HEK293 (cell line): ENCODE data around the gene KIAA1210.
A peak's percentile ranks its signal among the peaks of the same experiment; 100 is the strongest.

Source experiments
- CTCF ChIA-PET: fragments of 350-600 bp; formaldehyde crosslinking; extraction: SDS; loops from one replicate; lab custom pipeline; 2021; ENCODE audit warnings: antibody characterized with exemption; lab: Yijun Ruan, JAX
- POLR2A ChIA-PET: fragments of 300-600 bp; formaldehyde crosslinking; extraction: SDS; loops from one replicate; lab custom pipeline; 2020; ENCODE audit warnings: antibody characterized with exemption, inconsistent platforms; lab: Yijun Ruan, JAX
- H3K27ac ChIP-seq: fragments of 200-500 bp; sonication (Bioruptor generic); 2 replicates; pipeline ENCODE4 v1.5.1; 2014; ENCODE audit warnings: low read depth, low read length, control low read depth, inconsistent platforms; ENCODE audit errors: extremely low read depth
- H3K36me3 ChIP-seq, 2 experiments: fragments of 200-500 bp in 1 of 2; sonication (Bioruptor generic) in 1 of 2; 1 replicate in 1 of 2; 2 replicates in 1 of 2; pipeline ENCODE4 v1.5.1; 2014 to 2017; ENCODE audit warnings: inconsistent platforms in 2 of 2, low read length in 2 of 2; ENCODE audit not compliant: control insufficient read depth in 2 of 2, insufficient read depth in 1 of 2
- H3K4me1 ChIP-seq: fragments of 200-500 bp; sonication (Bioruptor generic); 2 replicates; pipeline ENCODE4 v1.5.1; 2014; ENCODE audit warnings: mild to moderate bottlenecking, low read length, inconsistent platforms; ENCODE audit not compliant: control insufficient read depth, insufficient read depth
- H3K4me3 ChIP-seq: 2 replicates; pipeline ENCODE4 v1.5.1; 2011; ENCODE audit warnings: low read depth, mild to moderate bottlenecking, control low read depth, low read length, moderate library complexity
- H3K9me3 ChIP-seq: fragments of 200-500 bp; sonication (Bioruptor generic); 2 replicates; pipeline ENCODE4 v1.5.1; 2014; ENCODE audit warnings: low read depth, low read length, inconsistent platforms; ENCODE audit not compliant: control insufficient read depth, insufficient read depth
- CTCF ChIP-seq: fragments of 450-650 bp; formaldehyde crosslinking; IDR thresholded peaks from 2 replicates; pipeline ENCODE4 v1.5.1; 2016; ENCODE audit warnings: missing biosample characterization, missing genetic modification characterization
- FEZF1 ChIP-seq: fragments of 450-650 bp; formaldehyde crosslinking; IDR thresholded peaks from 2 replicates; pipeline ENCODE4 v1.5.1; 2016; ENCODE audit warnings: missing biosample characterization, missing genetic modification characterization
- KLF10 ChIP-seq: fragments of 450-650 bp; IDR thresholded peaks from 2 replicates; pipeline ENCODE4 v1.5.1; 2018; ENCODE audit warnings: missing biosample characterization, mild to moderate bottlenecking, missing genetic modification characterization
- PRDM1 ChIP-seq: fragments of 450-650 bp; formaldehyde crosslinking; IDR thresholded peaks from 2 replicates; pipeline ENCODE4; 2016; ENCODE audit warnings: missing biosample characterization, missing genetic modification characterization
- REPIN1 ChIP-seq: fragments of 450-650 bp; formaldehyde crosslinking; IDR thresholded peaks from 2 replicates; pipeline ENCODE4 v1.5.1; 2017; ENCODE audit warnings: missing biosample characterization, missing genetic modification characterization, low read depth
- ZBTB26 ChIP-seq: fragments of 450-650 bp; formaldehyde crosslinking; optimal IDR thresholded peaks from 2 replicates; pipeline ENCODE3; 2016; ENCODE audit warnings: missing biosample characterization, mild to moderate bottlenecking, missing genetic modification characterization
- ZBTB7A ChIP-seq: fragments of 450-650 bp; formaldehyde crosslinking; IDR thresholded peaks from 2 replicates; pipeline ENCODE4 v1.5.1; 2016; ENCODE audit warnings: low read depth, missing biosample characterization, missing genetic modification characterization
- ZNF133 ChIP-seq: fragments of 450-650 bp; formaldehyde crosslinking; IDR thresholded peaks from 2 replicates; pipeline ENCODE4 v1.5.1; 2016; ENCODE audit warnings: missing biosample characterization, missing genetic modification characterization
- ZNF155 ChIP-seq: fragments of 450-650 bp; formaldehyde crosslinking; IDR thresholded peaks from 2 replicates; pipeline ENCODE4 v1.5.1; 2016; ENCODE audit warnings: missing biosample characterization, missing genetic modification characterization
- ZNF202 ChIP-seq: fragments of 450-650 bp; formaldehyde crosslinking; IDR thresholded peaks from 2 replicates; pipeline ENCODE4 v1.5.1; 2016; ENCODE audit warnings: missing biosample characterization, missing genetic modification characterization, borderline replicate concordance
- ZNF221 ChIP-seq: fragments of 450-650 bp; formaldehyde crosslinking; IDR thresholded peaks from 2 replicates; pipeline ENCODE4 v1.5.1; 2017; ENCODE audit warnings: missing biosample characterization, missing genetic modification characterization, borderline replicate concordance
- ZNF302 ChIP-seq: fragments of 450-650 bp; formaldehyde crosslinking; IDR thresholded peaks from 2 replicates; pipeline ENCODE4 v1.5.1; 2016; ENCODE audit warnings: missing biosample characterization, missing genetic modification characterization, low read depth
- ZNF404 ChIP-seq: fragments of 450-650 bp; formaldehyde crosslinking; IDR thresholded peaks from 2 replicates; pipeline ENCODE4 v1.5.1; 2017; ENCODE audit warnings: missing biosample characterization, missing genetic modification characterization
- ZNF544 ChIP-seq: fragments of 450-650 bp; formaldehyde crosslinking; IDR thresholded peaks from 2 replicates; pipeline ENCODE4 v1.5.0; 2017; ENCODE audit warnings: missing biosample characterization, missing genetic modification characterization
- ZNF585B ChIP-seq: fragments of 450-650 bp; formaldehyde crosslinking; IDR thresholded peaks from 2 replicates; pipeline ENCODE4 v1.5.1; 2016; ENCODE audit warnings: missing biosample characterization, missing genetic modification characterization
- ZNF600 ChIP-seq: fragments of 450-650 bp; formaldehyde crosslinking; IDR thresholded peaks from 2 replicates; pipeline ENCODE4 v1.5.1; 2016; ENCODE audit warnings: missing biosample characterization, missing genetic modification characterization
- ZNF610 ChIP-seq: fragments of 450-650 bp; formaldehyde crosslinking; IDR thresholded peaks from 2 replicates; pipeline ENCODE4 v1.5.1; 2016; ENCODE audit warnings: missing biosample characterization, missing genetic modification characterization, borderline replicate concordance
- ZNF629 ChIP-seq: fragments of 450-650 bp; formaldehyde crosslinking; IDR thresholded peaks from 2 replicates; pipeline ENCODE4 v1.5.1; 2017; ENCODE audit warnings: missing biosample characterization, missing genetic modification characterization
- ZNF654 ChIP-seq: fragments of 450-650 bp; formaldehyde crosslinking; IDR thresholded peaks from 2 replicates; pipeline ENCODE4 v1.5.1; 2016; ENCODE audit warnings: low read depth, missing biosample characterization, missing genetic modification characterization
- ZNF707 ChIP-seq: fragments of 450-650 bp; formaldehyde crosslinking; IDR thresholded peaks from 2 replicates; pipeline ENCODE4 v1.5.1; 2016; ENCODE audit warnings: missing biosample characterization, missing genetic modification characterization
- ZNF747 ChIP-seq: fragments of 450-650 bp; formaldehyde crosslinking; IDR thresholded peaks from 2 replicates; pipeline ENCODE4 v1.5.1; 2016; ENCODE audit warnings: missing biosample characterization, missing genetic modification characterization
- ZNF76 ChIP-seq: fragments of 450-650 bp; formaldehyde crosslinking; IDR thresholded peaks from 2 replicates; pipeline ENCODE4; 2016; ENCODE audit warnings: low read depth, missing biosample characterization, missing genetic modification characterization, borderline replicate concordance
- ZSCAN30 ChIP-seq: fragments of 450-650 bp; IDR thresholded peaks from 2 replicates; pipeline ENCODE4 v1.5.1; 2018; ENCODE audit warnings: missing biosample characterization, mild to moderate bottlenecking, missing genetic modification characterization, moderate library complexity
- TF ChIP-seq, protein P1 (sequence below): fragments of 450-650 bp; formaldehyde crosslinking; IDR thresholded peaks from 2 replicates; pipeline ENCODE4 v1.5.1; 2017; ENCODE audit warnings: missing biosample characterization, missing genetic modification characterization
- TF ChIP-seq, protein P2 (sequence below): fragments of 450-650 bp; formaldehyde crosslinking; IDR thresholded peaks from 2 replicates; pipeline ENCODE4 v1.5.1; 2016; ENCODE audit warnings: missing biosample characterization, missing genetic modification characterization

The KIAA1210 gene

DNA sequence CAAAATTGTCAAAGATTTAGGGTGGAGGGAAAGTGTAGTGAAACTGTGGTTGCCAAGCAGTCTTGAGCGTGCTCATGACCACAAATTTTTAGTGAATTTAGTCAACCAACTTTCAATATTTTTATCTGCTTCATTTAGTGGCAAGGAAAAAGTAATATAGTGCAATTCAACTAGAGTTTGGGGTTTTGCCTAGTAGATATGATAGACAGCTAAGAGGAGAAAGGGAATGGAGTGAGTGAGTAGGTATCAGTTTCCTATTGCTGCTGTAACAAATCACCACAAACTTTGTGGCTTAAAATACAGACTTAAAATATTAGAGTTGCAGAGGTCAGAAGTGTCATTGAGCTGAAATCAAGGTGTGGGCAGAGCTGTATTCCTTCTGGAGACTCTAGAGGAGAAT lies 58.5 kb downstream of the KIAA1210 start:
- CTCF ChIA-PET = interaction anchor here (0.7 to 7.7 kb wide), 4 partner anchors 64 to 285 kb away, joined by 3 to 42 read pairs (median 18); no protein-coding TSS in a partner anchor
- Histone ChIP-seq H3K4me1 (no peaks in the 10 kb centered on the region), H3K4me3 (no peak overlapping the region), H3K27ac (no peak overlapping the region), H3K36me3 (no peaks in the 10 kb centered on the region), H3K9me3 (no peaks in the 10 kb centered on the region)
- POLR2A ChIA-PET = no interaction called here
- TF ChIP-seq ZNF600 (tag by site-specific recombination) (no peak), ZNF610 (tag by site-specific recombination) (no peak), PRDM1 (tag by site-specific recombination) (peak; percentile 23; the same call in 1 of the 2 replicates), ZSCAN30 (no peak), ZNF221 (no peak), ZNF302 (tag by site-specific recombination) (no peak), REPIN1 (no peak)
- TF ChIP-seq, protein P1, sequence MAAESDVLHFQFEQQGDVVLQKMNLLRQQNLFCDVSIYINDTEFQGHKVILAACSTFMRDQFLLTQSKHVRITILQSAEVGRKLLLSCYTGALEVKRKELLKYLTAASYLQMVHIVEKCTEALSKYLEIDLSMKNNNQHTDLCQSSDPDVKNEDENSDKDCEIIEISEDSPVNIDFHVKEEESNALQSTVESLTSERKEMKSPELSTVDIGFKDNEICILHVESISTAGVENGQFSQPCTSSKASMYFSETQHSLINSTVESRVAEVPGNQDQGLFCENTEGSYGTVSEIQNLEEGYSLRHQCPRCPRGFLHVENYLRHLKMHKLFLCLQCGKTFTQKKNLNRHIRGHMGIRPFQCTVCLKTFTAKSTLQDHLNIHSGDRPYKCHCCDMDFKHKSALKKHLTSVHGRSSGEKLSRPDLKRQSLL (tag by site-specific recombination) = no peak

DNA sequence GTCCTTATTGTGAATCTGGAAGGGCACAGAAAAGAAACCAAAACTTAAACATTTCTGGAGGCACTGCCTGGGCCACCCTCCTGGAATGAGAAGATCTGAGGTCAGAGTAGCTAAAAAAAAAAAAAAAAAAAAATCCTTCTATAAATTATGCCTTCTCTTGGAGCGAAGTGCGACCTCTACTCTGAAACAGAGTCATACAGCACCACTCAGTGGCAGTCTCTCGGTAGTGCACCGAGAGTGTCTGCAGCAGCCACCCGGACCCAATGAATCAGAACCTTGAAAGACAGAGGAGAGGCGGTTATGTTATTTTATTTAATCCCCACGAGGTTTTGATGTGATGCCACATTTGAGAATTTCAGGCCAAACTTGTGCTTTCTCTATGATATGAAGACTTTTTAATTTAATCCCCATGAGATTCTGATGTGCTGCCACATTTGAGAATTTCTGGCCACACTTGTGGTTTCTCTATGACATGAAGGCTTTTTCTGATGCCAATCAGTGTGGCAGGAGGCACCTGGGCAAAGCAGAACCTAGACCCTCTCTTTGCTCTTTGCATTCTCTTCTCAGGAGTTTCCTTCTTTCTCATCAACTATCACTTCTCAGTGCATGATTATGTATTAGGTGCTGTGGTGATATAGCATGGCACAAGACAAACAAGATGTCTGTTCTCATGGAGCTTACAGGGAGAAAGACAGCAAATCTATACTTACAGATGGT lies 60.4 kb downstream of the KIAA1210 start:
- ChIA-PET CTCF (interaction anchor here (0.6 to 7.7 kb wide), 32 partner anchors 8 to 916 kb away, joined by 3 to 42 read pairs (median 4); no protein-coding TSS in a partner anchor), POLR2A (interaction anchor here (0.6 to 0.9 kb wide), 2 partner anchors 59 to 244 kb away, joined by 4 to 6 read pairs; partner anchors contain the start of gene ZCCHC12)
- H3K27ac ChIP-seq = no peak overlapping the region
- H3K4me3 ChIP-seq = no peak overlapping the region
- TF ChIP-seq, protein P2, sequence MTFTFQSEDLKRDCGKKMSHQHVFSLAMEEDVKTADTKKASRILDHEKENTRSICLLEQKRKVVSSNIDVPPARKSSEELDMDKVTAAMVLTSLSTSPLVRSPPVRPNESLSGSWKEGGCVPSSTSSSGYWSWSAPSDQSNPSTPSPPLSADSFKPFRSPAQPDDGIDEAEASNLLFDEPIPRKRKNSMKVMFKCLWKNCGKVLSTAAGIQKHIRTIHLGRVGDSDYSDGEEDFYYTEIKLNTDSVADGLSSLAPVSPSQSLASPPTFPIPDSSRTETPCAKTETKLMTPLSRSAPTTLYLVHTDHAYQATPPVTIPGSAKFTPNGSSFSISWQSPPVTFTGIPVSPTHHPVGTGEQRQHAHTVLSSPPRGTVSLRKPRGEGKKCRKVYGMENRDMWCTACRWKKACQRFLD (tag by site-specific recombination) = no peak
- no peak for TF ChIP-seq ZNF544 (tag by site-specific recombination)
- TF ChIP-seq ZNF654 (tag by site-specific recombination) = peak; percentile 76
- peak; percentile 43; the same call in 1 of the 2 replicates for TF ChIP-seq CTCF (tag by site-specific recombination)
- TF ChIP-seq ZNF202 (tag by site-specific recombination) = no peak
- no peaks in the 10 kb centered on the region for H3K36me3 ChIP-seq
- no peaks in the 10 kb centered on the region for H3K4me1 ChIP-seq
- no peaks in the 10 kb centered on the region for H3K9me3 ChIP-seq

DNA sequence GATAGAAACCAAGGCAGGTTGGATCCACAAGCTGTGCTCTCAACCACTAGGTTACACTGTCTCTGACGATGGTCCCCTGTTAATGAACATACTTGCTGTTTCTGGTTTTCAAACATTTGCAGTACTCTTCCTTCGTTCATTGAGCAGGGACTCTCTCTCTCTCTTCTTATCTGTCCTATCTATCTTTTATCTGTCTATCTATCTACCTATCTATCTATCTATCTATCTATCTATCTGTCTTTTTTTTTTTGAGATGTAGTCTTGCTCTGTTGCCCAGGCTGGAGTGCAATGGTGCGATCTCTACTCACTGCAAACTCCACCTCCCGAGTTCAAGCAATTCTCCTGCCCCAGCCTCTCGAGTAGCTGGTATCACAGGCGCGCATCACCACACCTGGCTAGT lies 64.2 kb downstream of the KIAA1210 start:
- no peaks in the 10 kb centered on the region for H3K4me1 ChIP-seq
- no peaks in the 10 kb centered on the region for H3K36me3 ChIP-seq
- H3K27ac ChIP-seq = no peak overlapping the region
- H3K4me3 ChIP-seq = no peak overlapping the region
- TF ChIP-seq FEZF1 (tag by site-specific recombination) (no peak), ZNF133 (tag by site-specific recombination) (no peak), ZNF747 (tag by site-specific recombination) (no peak), ZNF585B (tag by site-specific recombination) (no peak), ZNF629 (no peak), ZBTB26 (tag by site-specific recombination) (no peak), ZNF76 (tag by site-specific recombination) (no peak), ZNF404 (tag by site-specific recombination) (no peak), ZBTB7A (no peak), ZNF707 (tag by site-specific recombination) (no peak), ZNF155 (tag by site-specific recombination) (no peak), KLF10 (tag by site-specific recombination) (no peak)
- TF ChIP-seq, protein P2 (tag by site-specific recombination) = no peak
- no peaks in the 10 kb centered on the region for H3K9me3 ChIP-seq
- ChIA-PET POLR2A (no interaction called here), CTCF (interaction anchor here (0.7 to 7.7 kb wide), 3 partner anchors 37 to 132 kb away, joined by 3 to 42 read pairs (median 6); no protein-coding TSS in a partner anchor)
